GM10847 (cell line): ENCODE results near the gene FLNB.

Experiments used
- POLR2A ChIP-seq: IDR thresholded peaks from 2 replicates; pipeline ENCODE4 v1.6.1; 2011; ENCODE audit not compliant: insufficient read length; ENCODE audit errors: extremely low read depth

The FLNB gene

DNA sequence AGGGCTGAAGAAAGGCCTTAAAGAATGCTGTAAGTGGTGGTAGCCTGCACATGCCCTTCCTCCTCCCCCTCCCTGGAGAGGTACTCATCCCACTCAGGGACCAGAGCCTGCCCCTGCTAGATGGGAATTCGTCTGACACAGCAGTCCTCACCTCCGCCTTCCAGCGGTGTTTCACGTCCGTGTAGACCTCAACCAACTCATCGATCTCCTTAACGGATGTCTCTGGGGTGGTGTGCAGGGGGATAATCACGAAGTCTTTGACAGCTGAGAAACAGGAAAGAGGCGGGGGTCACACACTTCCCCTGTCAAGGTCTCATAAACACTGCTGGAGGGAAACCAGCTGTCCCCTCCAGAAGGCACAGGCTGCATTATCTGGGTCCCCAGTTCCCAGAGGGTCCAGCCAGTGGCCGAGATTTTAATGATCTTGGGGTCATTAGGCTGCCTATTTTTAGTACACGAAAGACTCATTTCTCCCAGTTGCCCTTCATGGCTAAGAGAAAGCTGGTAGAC is 192.7 kb downstream of the FLNB start:
- no peak for TF ChIP-seq POLR2A

DNA sequence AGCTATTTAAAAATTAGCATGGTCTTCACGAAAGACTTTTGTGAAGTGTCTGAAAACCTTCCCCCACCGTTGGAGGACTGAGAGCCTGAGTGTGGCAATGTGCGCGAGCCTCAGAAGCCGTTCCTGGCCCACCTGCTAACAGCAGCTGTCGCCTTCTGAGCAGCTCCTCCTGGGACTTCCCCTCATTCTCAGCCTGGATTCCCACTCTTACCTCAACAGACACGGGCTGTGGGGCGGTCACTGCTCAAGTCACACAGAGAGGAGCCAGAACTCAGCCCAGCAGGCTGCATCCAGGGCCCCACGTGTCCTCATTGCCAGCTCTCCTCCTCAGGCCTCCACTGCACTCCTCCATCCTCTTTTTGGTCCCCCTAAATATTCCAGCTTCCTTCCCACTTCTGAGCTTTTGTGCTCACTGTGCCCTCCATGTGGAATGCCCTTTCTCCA is 194.7 kb downstream of the FLNB start:
- no peak for TF ChIP-seq POLR2A

DNA sequence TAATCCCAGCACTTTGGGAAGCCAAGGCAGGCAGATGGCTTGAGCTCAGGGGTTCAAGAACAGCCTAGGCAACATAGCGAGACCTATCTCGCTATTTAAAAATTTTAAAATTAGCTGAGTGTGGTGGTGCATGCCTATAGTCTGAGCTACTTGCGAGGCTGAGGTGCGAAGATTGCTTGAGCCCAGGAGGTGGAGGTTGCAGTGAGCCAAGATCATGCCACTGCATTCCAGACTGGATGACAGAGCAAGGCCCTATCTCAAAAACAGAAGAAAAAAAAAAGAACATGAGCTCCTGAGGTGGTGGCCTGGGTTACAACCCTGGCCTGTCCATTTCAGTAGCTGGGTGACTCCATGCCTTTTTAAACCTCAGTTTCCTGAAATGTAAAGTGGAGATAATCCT is 195.3 kb downstream of the FLNB start:
- no peak for TF ChIP-seq POLR2A

DNA sequence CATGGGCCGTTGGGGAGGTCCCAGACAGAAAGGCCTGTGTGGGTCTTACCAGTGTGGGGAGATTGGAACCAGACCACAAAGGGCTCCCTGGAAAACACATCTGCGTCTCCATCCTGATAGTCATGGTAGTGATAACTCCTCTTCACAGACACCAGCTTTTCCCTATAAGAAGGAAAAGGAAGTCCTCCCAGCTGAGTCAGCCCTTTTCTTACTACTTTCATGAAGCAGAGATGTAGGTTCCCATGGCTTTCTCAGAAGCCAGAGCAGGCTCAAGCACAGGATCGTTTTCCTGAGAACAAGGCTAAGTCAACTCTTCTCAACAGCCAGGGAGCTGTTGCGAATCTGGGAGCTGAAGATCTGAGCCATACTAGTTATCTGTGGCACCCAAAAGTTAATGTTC is 196.5 kb downstream of the FLNB start:
- no peak for TF ChIP-seq POLR2A

DNA sequence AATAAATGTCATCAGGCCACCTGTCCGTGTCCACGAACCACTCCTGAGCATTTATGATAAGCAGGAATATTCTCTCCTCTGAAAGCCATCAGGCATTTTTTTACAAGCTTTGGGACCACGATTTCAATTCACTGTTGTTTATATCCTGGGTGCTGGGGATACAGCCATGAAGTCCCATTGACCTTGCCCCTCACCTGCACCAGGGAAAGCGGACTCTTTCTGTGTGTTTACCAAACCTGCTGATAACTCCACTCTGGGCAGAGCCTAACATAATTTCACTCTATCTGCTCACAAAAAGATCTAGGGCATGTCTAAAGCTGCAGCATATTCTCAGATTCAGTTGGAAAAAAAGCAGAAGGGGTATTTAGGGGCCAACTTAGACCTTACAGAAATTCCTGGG is 197.8 kb downstream of the FLNB start:
- no peak for TF ChIP-seq POLR2A

DNA sequence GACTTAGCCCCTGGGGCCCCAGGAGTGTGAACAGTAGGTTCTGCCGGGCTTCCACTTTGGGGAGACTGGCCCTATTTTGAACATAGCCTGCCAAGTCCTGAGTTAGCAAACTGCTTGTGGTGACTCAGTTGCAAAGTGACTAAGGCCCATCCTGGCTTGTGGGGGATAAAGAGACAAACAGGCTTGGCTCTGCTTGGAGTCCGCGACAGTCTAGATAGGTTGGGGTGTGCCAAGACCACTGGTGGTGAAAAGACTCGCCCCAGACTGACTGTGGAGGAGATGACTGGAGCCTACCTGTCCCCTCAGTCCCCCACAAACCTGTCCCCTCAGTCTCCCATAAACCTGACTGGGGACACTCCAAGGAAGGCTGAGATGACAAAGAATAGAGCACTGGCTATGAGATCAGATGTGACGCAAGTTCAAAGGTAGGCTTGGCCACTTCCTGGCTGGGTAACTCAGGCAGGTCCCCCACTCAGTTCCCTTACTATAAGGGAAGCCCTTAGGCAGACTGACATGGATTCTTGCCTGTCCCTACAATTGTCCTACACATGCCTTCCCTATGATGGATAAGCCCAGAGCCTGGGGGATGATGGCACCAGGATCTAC is 198.3 kb downstream of the FLNB start:
- no peak for TF ChIP-seq POLR2A

DNA sequence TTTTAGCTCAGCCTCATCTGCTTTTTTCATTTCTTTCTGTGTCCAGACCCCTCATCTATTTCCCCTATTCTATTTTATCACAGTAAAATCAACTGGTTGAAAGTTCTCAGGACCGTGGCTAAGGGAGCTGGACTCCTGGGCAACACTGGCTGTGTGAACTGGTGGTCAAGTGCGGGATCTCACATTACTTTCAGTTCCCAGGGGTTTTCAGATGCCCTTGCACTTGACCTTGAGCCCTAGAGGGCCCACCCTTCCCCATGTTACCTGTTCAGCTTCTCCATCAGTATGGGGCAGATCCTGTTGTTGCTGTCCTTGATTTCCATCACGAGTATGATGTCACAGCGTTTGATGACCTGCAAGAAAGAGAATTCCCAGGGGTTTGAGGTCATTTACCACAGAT is 199.7 kb downstream of the FLNB start:
- TF ChIP-seq POLR2A: no peak

DNA sequence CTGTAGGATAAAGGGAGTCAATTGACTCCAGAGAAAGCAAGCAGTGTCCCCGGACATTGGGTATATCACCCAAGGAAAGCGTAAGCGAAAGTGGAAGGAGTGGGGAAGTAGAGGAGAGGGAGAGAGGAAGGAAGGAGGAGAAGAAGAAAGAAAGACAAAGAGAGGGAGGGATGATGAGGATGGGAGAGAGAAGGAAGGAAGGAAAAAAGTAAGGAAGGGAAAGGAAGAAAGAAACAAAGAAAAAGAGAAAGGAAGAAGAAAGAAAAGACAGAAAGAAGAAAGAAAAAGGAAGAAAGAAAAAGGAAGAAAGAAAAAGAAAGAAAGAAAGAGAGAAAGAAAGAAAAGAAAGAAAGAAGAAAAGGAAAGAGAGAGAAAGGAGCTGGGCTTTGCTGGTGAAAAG is 201.7 kb downstream of the FLNB start:
- no peak for TF ChIP-seq POLR2A

DNA sequence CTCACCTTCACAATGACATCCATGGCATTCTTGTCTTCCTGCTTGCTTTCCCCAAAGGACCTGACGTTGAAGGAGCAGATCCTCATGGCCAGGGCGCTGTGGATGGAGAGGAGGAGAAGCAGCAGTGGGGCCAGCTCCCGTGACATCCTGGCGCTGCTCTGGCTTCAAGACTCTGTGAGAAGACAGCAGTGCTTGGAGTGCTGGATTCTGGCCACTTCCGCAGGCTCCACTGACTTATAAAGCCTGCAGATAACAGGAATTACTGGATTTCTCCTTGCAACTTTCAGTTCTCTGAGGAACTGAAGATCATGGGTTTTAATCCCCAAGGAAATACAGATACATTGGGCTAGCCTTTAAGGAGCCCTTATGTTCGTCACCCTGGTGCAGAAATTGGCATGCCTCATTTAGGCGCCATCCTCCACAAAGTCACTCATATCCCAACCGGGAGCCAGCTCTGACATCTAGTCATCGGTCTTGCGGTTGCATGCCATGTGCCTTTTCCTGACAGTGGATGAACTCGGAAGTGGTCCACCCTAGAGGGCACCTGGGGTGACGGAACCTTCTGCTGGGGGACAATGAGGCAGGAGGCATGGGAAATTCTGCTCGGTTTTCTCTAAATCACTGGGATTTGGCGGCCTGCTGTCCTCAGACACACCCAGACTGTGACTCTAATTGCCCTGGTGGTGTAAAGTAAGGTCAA is 202.7 kb downstream of the FLNB start, which contains the start of gene DNASE1L3:
DNASE1L3 (minus strand) TSS at position 212 of the 700 bp plus-strand sequence; CDS start at position 146, 66 bp downstream.
- no peak for TF ChIP-seq POLR2A

DNA sequence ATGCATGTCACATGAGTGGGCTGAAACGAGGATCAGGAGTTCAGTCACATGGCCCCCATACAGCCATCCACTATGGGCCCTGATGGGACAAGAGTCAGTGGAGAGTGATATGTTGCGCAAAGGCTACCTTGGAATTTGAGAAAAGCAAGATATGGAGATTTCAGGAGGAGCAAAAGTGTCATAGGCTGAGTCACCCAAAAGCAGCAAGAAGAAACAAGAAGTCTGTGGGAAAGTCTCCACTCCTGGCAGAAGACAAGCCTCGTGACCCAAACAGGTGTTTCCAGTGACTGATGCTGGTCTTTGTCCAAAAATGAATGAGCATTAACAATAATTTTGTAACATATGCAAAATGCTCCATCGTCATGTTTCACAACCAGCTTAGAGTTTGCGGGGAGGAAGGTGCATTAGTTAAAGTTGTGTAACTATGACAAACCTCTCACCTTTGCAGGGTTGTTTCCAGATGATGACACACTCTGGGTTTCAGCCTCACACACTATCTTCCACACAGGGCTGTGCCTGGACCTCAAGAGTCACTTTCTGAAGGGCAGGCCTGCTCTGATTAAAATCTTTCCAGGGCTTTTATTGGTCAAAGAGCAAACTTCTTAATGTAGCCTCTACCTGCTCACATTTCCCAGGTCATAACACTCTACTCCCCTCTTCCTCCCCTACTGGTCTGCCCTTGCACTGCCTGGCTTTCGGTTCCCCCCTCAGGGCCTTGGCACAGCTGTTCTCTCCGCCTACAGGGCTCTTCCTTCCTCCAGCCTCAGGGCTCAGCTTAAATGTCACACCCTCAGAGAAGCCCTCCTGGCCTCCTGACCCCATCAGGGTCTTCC is 206.5 kb downstream of the FLNB start:
- TF ChIP-seq POLR2A: no peak

DNA sequence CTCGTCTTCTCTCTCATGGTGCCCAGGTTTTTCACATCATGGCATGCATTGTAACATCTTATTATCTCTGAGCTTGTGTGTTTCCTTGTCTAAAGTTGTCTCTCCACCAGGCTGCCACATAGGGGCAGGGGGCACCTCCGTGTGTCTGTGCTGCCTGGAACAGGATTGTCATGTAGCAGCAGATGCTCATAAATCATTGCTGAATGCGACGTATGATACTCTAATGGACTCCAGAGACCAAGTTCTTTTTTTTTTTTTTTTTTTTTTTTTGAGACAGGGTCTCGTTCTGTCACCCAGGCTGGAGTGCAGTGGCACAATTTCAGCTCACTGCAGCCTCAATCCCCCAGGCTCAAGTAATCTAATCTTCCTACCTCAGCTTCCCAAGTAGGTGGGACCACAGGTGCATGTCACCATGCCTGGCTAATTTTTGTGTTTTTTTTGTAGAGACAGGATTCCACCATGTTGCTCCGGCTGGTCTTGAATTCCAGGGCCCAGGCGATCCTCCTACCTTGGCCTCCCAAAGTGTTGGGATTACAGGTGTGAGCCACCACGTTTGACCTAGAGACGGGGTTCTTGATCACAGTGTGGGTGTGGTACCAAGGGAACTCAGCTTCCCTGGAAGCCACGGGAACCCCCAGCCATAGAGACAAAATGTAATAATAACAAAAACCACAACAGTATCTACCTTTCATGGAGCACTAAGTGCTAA is 207.2 kb downstream of the FLNB start:
- no peak for TF ChIP-seq POLR2A

DNA sequence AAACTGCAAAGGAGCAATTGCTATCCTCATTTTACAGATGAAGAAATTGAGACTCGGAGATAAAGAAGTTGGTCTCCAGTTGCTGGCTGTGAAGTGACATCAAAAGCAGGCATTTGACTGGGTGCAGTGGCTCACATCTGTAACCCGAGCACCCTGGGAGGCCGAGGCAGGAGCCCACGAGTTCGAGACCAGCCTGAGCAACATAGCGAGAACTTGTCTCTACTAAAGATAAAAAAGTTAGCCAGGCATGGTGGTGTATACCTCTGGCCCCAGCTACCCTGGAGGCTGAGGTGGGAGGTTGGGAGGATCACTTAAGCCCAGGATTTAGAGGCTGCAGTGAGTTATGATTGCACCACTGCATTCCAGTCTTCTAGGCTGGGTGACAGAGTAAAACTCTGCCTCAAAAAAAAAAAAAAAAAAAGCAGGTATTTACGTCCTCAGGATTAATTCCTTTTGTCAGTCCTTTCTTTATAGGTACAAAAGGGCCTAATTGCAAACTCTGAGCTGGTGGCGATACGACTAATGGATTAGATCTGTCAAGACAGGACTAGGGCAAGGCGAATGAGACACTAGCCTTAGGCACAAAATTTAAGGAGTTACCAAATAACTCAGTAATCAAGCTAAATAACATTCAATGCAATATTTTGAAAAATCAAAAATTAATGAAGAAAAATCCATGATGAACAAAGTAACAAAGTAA is 208.4 kb downstream of the FLNB start:
- TF ChIP-seq POLR2A: no peak

DNA sequence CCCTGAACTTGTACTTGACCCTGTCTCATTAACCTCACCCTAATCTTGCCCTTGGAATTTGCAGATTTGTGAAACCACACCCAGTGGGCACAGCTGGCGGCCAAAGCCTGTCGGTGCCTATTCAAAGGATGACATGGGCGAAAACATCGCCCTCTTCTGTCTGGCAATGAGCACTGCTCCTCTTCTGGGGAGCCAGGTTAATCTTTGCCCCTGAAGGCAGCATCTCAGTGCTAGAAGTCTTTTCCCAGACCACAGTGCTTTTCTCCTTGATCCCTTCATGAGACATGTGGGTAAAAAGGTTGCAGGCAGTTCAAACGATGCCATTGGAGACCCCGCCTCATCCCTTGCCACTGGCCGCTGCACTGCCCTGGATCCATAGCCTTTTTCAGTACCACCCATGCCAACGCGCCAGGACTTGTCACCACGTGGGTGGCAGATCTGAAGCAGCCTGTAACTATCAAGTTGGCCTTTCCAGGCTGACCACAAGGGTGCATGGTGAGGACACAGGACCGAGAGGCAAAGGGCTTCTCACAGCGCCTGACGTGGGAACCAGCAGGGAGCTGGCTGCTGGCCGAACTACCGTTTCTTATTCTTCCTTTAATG is 209.1 kb downstream of the FLNB start:
- no peak for TF ChIP-seq POLR2A

DNA sequence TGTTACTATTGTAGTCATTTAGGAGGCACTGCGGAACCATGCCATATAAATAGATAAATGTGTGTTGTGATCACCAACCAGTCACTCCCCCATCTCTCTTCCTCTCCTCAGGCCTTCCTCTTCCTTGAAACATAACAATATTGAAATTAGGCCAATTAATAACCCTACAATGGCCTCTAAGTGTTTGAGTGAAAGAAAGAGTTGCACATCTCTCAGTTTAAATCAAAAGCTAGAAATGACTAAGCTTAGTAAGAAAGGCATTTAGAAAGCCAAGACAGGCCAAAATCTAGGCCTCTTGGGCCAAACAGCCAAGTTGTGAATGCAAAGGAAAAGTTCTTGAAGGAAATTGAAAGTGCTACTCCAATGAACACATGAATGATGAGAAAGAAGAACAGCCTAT is 210.7 kb downstream of the FLNB start:
- TF ChIP-seq POLR2A: no peak
